Suprapubic skin (tissue), 4 donors: ENCODE measurements around the gene CAMK2D.

ENCODE experiments used
- EP300 ChIP-seq: sonication (generic); formaldehyde crosslinking; IDR thresholded peaks from one replicate; pipeline ENCODE4 v1.6.1; 2017; ENCODE audit warnings: antibody characterized with exemption
- POLR2A ChIP-seq, 2 donors: fragments of 450-650 bp; IDR thresholded peaks; one replicate each; pipeline ENCODE4 v1.6.1; 2017; ENCODE audit warnings: antibody characterized with exemption in 2 of 2, mild to moderate bottlenecking in 2 of 2, moderate library complexity in 2 of 2
- POLR2AphosphoS5 ChIP-seq, 3 donors: sonication (generic); formaldehyde crosslinking; IDR thresholded peaks; one replicate each; pipeline ENCODE4 v1.6.1; 2017; ENCODE audit warnings: antibody characterized with exemption in 3 of 3
- TF ChIP-seq, protein P1 (sequence below), 2 donors: fragments of 200-600 bp in 1 of 2; fragments of 450-650 bp in 1 of 2; sonication (generic) in 1 of 2; IDR thresholded peaks; one replicate each; pipeline ENCODE4 v1.5.1; 2016 to 2019; ENCODE audit warnings: antibody characterized with exemption in 2 of 2, mild to moderate bottlenecking in 1 of 2, moderate library complexity in 1 of 2

GRCh38 chr4:113594231-113594556 lies 167.3 kb downstream of the CAMK2D start:
- TF ChIP-seq, protein P1, sequence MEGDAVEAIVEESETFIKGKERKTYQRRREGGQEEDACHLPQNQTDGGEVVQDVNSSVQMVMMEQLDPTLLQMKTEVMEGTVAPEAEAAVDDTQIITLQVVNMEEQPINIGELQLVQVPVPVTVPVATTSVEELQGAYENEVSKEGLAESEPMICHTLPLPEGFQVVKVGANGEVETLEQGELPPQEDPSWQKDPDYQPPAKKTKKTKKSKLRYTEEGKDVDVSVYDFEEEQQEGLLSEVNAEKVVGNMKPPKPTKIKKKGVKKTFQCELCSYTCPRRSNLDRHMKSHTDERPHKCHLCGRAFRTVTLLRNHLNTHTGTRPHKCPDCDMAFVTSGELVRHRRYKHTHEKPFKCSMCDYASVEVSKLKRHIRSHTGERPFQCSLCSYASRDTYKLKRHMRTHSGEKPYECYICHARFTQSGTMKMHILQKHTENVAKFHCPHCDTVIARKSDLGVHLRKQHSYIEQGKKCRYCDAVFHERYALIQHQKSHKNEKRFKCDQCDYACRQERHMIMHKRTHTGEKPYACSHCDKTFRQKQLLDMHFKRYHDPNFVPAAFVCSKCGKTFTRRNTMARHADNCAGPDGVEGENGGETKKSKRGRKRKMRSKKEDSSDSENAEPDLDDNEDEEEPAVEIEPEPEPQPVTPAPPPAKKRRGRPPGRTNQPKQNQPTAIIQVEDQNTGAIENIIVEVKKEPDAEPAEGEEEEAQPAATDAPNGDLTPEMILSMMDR (IDR thresholded peaks at IDR 0.05): no peak
- TF ChIP-seq POLR2A (IDR thresholded peaks at IDR 0.05) (no peak), EP300 (no peak), POLR2AphosphoS5 (IDR thresholded peaks at IDR 0.05) (no peak)
